Spleen (tissue), 11 donors: Measurements from ENCODE around the gene NTNG1. TPM values are rescaled to one million over a fixed set of nuclear protein-coding genes. Genes with fewer than 3 reads are reported as not detected.

Source experiments
- DNase-seq: peaks from one replicate; pipeline ENCODE4 v3.0.0-alpha.2; 2020
- H3K27ac ChIP-seq, 8 donors: fragments of 200-600 bp; sonication (generic) in 7 of 8; 1 replicate in 4 of 8; 2 replicates in 4 of 8; pipeline versions ENCODE4 v1.5.0 to v1.8.0; 2016 to 2021; ENCODE audit warnings: inconsistent platforms in 4 of 8, mild to moderate bottlenecking in 4 of 8, moderate library complexity in 1 of 8
- H3K27me3 ChIP-seq, 7 donors: fragments of 200-600 bp; sonication (generic) in 6 of 7; replicated peaks in 1 of 7; 1 replicate in 4 of 7; 2 replicates in 3 of 7; pipeline versions ENCODE4 v1.5.0 to v1.8.0; 2016 to 2021; ENCODE audit warnings: inconsistent platforms in 3 of 7, mild to moderate bottlenecking in 1 of 7
- H3K36me3 ChIP-seq, 6 donors: fragments of 200-600 bp; sonication (generic) in 5 of 6; 1 replicate in 4 of 6; 2 replicates in 2 of 6; pipeline versions ENCODE4 v1.5.0 to v1.8.0; 2016 to 2021; ENCODE audit warnings: inconsistent platforms in 2 of 6
- H3K4me1 ChIP-seq, 6 donors: fragments of 200-600 bp; sonication (generic) in 5 of 6; 1 replicate in 3 of 6; 2 replicates in 3 of 6; pipeline versions ENCODE4 v1.5.0 to v1.8.0; 2016 to 2021; ENCODE audit warnings: inconsistent platforms in 3 of 6
- H3K4me3 ChIP-seq, 8 donors: fragments of 200-600 bp; sonication (generic) in 7 of 8; 1 replicate in 4 of 8; 2 replicates in 4 of 8; pipeline versions ENCODE4 v1.5.0 to v1.8.0; 2016 to 2021; ENCODE audit warnings: inconsistent platforms in 4 of 8, mild to moderate bottlenecking in 4 of 8, moderate library complexity in 2 of 8
- H3K9me3 ChIP-seq, 8 donors: fragments of 200-600 bp; sonication (generic) in 7 of 8; 1 replicate in 4 of 8; 2 replicates in 4 of 8; pipeline versions ENCODE4 v1.5.0 to v1.8.0; 2016 to 2021; ENCODE audit warnings: inconsistent platforms in 4 of 8
- POLR2A ChIP-seq, 3 donors: fragments of 450-650 bp; IDR thresholded peaks; one replicate each; pipeline ENCODE4 v1.5.1; 2017; ENCODE audit warnings: antibody characterized with exemption in 3 of 3, mild to moderate bottlenecking in 1 of 3
- POLR2AphosphoS5 ChIP-seq, 3 donors: sonication (generic); formaldehyde crosslinking; IDR thresholded peaks; one replicate each; pipeline ENCODE4 v1.5.1; 2017; ENCODE audit warnings: antibody characterized with exemption in 3 of 3
- WGBS, 5 donors: extraction: QIAGEN DNeasy Blood & Tissue Kit in 3 of 5; methylation state at CpG; one replicate each; pipeline versions ENCODE4 v1.1.5 to v1.1.7; 2013 to 2018; 5-methylcytosine and 5-hydroxymethylcytosine counted together
- intact Hi-C: fragments of 100-400 bp; cut with DNase I; formaldehyde crosslinking; loops from one replicate; pipeline ENCODE4 v1.15.0; 2023; ENCODE audit warnings: low total_unique reads
- polyA plus RNA-seq, 3 donors: library from polyadenylated mRNA; stranded (reverse); fragments of 200-250 nt; gene quantifications; one replicate each; pipeline ENCODE4 v1.2.1, GENCODE V29; 2013
- total RNA-seq, 7 donors: library from RNA; depleted of rRNA in 3 of 7; stranded (reverse); fragments of >200 nt in 3 of 7; fragmentation: NEBNext Ultra II Directional in 4 of 7; extraction: Animal tissue kit (Norgen Biotek cat#: 25700) in 4 of 7; gene quantifications; one replicate each; pipeline versions ENCODE4 v1.1.0 to v1.2.1, GENCODE V29; 2016 to 2021
- TF ChIP-seq, protein P1 (sequence below), 11 experiments: fragments of 200-600 bp in 7 of 11; fragments of 450-650 bp in 4 of 11; sonication (generic) in 4 of 11; IDR thresholded peaks in 8 of 11; conservative IDR thresholded peaks in 3 of 11; 1 replicate in 7 of 11; 2 replicates in 4 of 11; pipeline versions ENCODE4 v1.4.0 to v1.8.0; 2016 to 2021; ENCODE audit warnings: antibody characterized with exemption in 11 of 11, inconsistent platforms in 4 of 11, mild to moderate bottlenecking in 1 of 11
- donor health status: healthy with polysubstance abuse.
- donor health status: DM: no; HTN: no; CAD: no; lungs with moderate emphysema.
- donor health status: DM: no; HTN: no; CAD: no.
- donor health status: Bipolar disorder and iron deficiency.
- donor health status: healthy.
- donor health status: DM: no; HTN: no; CAD: no.
- donor health status: DM: yes; HTN: yes; CAD: no.

NTNG1 gene
- total and polyA plus RNA-seq, 10 donors, result 0.11 to 2.0 (median 1.1) TPM

GRCh38 chr1:107401704-107402103, 260.9 kb downstream of the NTNG1 start:
- intact Hi-C loops, result no loop called here
- Histone ChIP-seq H3K36me3 (no peaks in the 10 kb centered on the region), H3K27me3 (no peaks in the 10 kb centered on the region), H3K27ac (no peak overlapping the region), H3K9me3 (no peaks in the 10 kb centered on the region), H3K4me3 (no peak overlapping the region), H3K4me1 (no peaks in the 10 kb centered on the region)
- DNase-seq, result no peak
- WGBS, 5 donors, result 85 to 95% (median 94%) methylated on average over 4 of the region's 4 CpGs
- TF ChIP-seq, protein P1, sequence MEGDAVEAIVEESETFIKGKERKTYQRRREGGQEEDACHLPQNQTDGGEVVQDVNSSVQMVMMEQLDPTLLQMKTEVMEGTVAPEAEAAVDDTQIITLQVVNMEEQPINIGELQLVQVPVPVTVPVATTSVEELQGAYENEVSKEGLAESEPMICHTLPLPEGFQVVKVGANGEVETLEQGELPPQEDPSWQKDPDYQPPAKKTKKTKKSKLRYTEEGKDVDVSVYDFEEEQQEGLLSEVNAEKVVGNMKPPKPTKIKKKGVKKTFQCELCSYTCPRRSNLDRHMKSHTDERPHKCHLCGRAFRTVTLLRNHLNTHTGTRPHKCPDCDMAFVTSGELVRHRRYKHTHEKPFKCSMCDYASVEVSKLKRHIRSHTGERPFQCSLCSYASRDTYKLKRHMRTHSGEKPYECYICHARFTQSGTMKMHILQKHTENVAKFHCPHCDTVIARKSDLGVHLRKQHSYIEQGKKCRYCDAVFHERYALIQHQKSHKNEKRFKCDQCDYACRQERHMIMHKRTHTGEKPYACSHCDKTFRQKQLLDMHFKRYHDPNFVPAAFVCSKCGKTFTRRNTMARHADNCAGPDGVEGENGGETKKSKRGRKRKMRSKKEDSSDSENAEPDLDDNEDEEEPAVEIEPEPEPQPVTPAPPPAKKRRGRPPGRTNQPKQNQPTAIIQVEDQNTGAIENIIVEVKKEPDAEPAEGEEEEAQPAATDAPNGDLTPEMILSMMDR (IDR thresholded peaks at IDR 0.05 in 8 of 11, conservative IDR thresholded peaks at IDR 0.05 in 3 of 11), result no peak
- no peak for TF ChIP-seq POLR2A (IDR thresholded peaks at IDR 0.05)
- TF ChIP-seq POLR2AphosphoS5 (IDR thresholded peaks at IDR 0.05), result no peak

- H3K4me1 ChIP-seq, result no peaks in the 10 kb centered on the region
- WGBS, 5 donors, result 86 to 97% (median 90%) methylated on average over 1 of the region's 1 CpG
- TF ChIP-seq POLR2AphosphoS5 (IDR thresholded peaks at IDR 0.05) (no peak), POLR2A (IDR thresholded peaks at IDR 0.05) (no peak)
- TF ChIP-seq, protein P1 (IDR thresholded peaks at IDR 0.05 in 8 of 11, conservative IDR thresholded peaks at IDR 0.05 in 3 of 11), result no peak
- no peaks in the 10 kb centered on the region for H3K27me3 ChIP-seq
- intact Hi-C loops, result no loop called here
- no peak overlapping the region for H3K4me3 ChIP-seq
- H3K36me3 ChIP-seq, result no peaks in the 10 kb centered on the region
- DNase-seq, result no peak
- H3K27ac ChIP-seq, result no peak overlapping the region
- H3K9me3 ChIP-seq, result no peaks in the 10 kb centered on the region
These were observed 263.9 kb downstream of the NTNG1 start for GRCh38 chr1:107404756-107405155.

DNA sequence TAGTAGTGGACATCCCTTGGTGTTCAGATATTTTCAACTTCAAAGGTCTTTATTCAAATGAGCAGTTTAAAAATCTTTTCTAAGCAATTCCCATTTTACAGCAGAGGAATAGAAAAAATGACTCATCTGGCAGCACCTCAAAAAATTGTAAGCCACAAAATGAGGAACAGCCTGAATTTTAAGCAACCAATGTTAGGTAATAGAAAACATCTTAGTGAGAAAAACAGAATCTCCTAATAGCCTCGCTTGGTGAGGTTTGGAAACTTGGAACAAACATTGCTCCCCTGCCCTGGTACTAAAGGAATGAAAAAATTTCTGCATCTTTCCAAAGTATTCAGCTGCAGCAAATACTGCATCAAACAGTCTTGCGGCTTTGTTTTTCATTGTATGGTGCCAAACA, 264.4 kb downstream of the NTNG1 start:
- no peak overlapping the region for H3K4me3 ChIP-seq
- no peaks in the 10 kb centered on the region for H3K36me3 ChIP-seq
- no peaks in the 10 kb centered on the region for H3K27me3 ChIP-seq
- 68 to 78% (median 70%) methylated on average over 2 of the region's 2 CpGs for WGBS, 5 donors
- no peaks in the 10 kb centered on the region for H3K4me1 ChIP-seq
- TF ChIP-seq, protein P1 (IDR thresholded peaks at IDR 0.05 in 8 of 11, conservative IDR thresholded peaks at IDR 0.05 in 3 of 11), result no peak
- TF ChIP-seq POLR2A (IDR thresholded peaks at IDR 0.05) (no peak), POLR2AphosphoS5 (IDR thresholded peaks at IDR 0.05) (no peak)
- no peak for DNase-seq
- intact Hi-C loops, result no loop called here
- H3K27ac ChIP-seq, result no peak overlapping the region
- no peaks in the 10 kb centered on the region for H3K9me3 ChIP-seq

- H3K4me3 ChIP-seq, result no peak overlapping the region
- H3K27me3 ChIP-seq, result no peaks in the 10 kb centered on the region
- H3K4me1 ChIP-seq, result no peaks in the 10 kb centered on the region
- WGBS, 5 donors, result 82 to 91% (median 88%) methylated on average over 4 of the region's 4 CpGs
- intact Hi-C loops, result no loop called here
- DNase-seq, result no peak
- H3K36me3 ChIP-seq, result no peaks in the 10 kb centered on the region
- no peaks in the 10 kb centered on the region for H3K9me3 ChIP-seq
- no peak overlapping the region for H3K27ac ChIP-seq
- TF ChIP-seq, protein P1 (IDR thresholded peaks at IDR 0.05 in 8 of 11, conservative IDR thresholded peaks at IDR 0.05 in 3 of 11), result no peak
- TF ChIP-seq POLR2AphosphoS5 (IDR thresholded peaks at IDR 0.05) (no peak), POLR2A (IDR thresholded peaks at IDR 0.05) (no peak)
These were observed 266.2 kb downstream of the NTNG1 start for GRCh38 chr1:107407011-107407410.
